Stimulated activated naive CD8-positive, alpha-beta T cell treated with anti-CD3 and anti-CD28 coated beads, Interleukin-15, Interleukin-2, amounts not matched to agents 100 U/mL and 50 U/mL, for 24 hours (primary cell): ENCODE results near the gene PRTN3.
"Not testable (repeated sequence)": the region's sequence is repeated elsewhere in the genome, so short reads cannot be mapped to it uniquely, and the experiment has no call there.

Source experiments
- ATAC-seq: fragments of 150-1000 bp; cut with Tn5 transposase; one replicate; pipeline ENCODE4 v1.10.0; 2021
- DNase-seq: peaks from one replicate; pipeline ENCODE4 v3.0.0; 2021

Gene PRTN3

DNA sequence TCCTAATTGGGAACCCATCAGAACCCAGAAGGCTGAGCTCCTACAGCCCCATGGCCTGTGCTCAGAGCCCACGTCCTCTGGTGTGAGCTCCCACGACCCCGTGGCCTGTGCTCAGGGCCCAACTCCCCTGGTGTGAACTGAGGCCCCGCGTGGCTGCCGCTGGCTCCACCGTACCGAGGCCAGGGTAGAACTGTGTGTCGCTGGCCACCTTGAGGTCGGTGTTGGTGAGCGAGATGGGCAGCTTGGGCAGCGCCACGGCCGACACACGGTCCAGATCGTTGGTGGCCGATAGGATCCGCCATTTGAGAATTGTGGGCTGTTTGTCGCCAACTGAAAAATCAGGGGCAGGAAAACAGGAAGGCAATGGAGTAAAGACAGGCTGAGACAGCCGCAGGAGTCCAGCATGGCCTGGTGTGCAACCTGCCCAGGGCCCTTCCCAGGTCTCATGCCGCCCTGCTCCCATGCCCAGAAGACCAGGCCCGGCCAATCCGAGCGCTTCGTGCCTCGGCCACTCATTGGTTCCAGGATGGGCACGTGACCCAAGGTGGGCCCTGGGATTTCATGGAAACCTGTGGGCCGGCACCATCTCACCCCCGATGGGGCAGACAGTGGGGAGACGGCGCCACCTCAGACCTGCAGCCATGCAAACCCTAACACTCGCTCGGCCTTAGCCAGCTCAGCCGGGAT, 40.7 kb downstream of the PRTN3 start:
- no peak for ATAC-seq
- DNase-seq: no peak

DNA sequence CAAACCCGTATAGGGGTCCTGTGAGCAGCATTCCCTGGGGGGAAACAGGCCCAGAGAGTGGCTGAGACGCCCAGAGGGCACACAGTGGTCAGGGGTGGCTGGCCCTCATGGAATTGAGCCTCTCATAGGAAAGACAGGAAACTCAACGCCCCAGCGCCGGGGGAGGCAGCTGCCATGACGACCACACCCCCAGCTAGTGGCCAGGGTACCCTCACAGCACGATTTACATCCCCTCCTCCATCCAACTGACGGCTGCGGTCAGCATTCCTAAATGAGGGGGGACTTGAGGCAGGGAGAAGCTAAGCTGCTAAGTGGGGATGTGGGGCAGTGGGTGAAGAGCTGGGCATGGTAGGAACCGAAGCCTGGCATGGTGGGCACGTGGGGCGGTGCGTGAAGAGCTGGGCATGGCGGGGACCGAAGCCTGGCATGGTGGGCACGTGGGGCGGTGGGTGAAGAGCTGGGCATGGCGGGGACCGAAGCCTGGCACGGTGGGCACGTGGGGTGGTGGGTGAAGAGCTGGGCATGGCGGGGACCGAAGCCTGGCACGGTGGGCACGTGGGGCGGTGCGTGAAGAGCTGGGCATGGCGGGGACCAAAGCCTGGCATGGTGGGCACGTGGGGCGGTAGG, 42.2 kb downstream of the PRTN3 start:
- ATAC-seq (no peak), DNase-seq (no peak)

DNA sequence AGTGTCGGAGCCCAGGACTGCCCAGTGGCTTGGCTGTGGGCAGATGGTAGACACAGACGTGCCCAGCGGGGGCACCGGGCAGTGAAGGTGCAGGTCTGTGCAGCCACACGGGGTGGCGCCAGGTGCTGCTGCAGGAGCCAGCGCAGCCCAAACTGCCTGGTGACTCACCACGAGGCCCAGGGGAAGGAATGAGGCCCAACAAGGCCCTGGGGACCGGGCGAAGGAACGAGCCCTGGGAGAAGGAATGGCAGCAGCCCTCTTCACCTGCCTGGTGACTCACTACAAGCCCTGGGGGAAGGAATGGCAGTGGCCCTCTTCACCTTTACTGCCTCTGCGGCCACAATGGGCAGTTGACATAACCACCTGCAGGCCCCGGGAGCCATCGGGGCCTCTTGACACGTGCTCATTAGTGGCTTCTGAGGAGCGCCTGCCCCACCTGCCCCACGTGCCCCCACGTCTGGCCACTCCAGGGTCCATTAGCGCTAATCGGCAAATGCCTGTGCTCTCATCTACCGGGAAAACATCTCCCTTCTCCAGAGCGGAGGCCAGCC, 42.9 kb downstream of the PRTN3 start:
- no peak for ATAC-seq
- DNase-seq: no peak

DNA sequence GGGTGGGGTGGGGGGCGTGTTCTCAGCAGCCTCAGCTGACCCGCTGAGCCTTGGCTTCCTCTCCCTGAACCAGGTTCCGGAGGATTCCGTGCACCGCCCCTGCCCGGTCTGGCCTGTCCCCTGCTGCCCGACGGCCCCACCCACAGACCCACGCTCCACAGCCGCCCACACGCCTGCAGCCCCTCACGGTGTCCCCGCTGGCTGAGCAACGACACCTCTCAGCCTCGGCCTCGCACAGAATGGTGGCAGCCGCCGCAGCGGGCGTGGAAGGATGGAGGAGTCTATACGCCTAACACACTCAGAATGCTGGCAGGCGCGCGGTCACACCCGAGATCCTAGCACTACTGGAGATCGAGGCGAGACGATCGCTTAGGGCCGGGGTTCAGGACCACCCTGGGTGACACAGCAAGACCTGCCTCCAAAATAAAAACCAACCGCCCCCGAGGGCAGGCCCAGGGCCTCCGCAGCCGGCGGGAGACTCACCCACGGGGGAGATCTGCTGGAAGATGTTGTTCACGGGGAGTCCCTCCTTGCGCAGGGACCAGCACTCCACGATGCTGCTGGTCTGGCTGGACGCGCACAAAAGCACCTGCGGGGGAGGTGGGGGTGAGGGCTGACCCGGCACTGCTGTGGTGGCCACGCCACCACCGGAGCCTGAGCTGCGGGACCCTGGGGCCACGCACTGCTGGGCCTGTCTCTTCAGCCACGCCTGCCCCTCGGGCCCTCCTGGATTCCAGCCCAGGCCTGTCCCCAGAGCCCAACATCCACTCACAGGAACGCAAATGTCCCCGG, 43.8 kb downstream of the PRTN3 start:
- DNase-seq (no peak), ATAC-seq (no peak)

DNA sequence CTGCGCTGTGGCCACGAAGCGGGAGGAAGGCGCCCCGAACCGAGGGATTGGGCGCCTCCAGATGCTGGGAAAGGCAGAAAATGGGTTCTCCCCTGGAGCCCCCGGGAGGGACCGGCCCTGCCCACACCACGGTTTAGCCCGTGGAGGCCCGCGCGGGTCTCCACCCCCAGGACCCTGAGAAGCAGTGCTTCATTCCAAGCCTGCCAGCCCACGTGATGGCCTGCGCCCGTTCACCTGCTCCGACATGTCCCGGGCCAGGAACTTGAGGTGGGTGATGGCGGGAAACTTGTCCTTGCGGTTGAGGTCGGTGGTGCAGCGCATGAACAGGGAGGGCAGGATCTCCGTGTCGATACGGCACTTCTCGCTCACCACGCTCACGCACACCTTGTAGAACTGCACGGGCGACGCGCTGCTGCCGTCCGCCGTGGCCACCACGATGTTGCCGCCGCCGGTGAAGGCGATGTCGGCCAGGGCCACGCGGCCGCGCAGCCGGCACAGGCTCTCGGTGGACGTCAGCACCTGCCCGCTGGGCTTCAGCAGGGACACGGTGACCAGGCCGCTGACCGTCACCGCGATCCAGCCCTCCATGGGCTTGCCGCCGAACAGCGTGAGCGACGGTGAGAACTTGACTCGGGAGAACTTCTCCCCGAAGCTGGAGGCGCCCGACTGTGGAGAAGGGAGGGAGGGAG, 44.9 kb downstream of the PRTN3 start:
- DNase-seq (no peak), ATAC-seq (no peak)

DNA sequence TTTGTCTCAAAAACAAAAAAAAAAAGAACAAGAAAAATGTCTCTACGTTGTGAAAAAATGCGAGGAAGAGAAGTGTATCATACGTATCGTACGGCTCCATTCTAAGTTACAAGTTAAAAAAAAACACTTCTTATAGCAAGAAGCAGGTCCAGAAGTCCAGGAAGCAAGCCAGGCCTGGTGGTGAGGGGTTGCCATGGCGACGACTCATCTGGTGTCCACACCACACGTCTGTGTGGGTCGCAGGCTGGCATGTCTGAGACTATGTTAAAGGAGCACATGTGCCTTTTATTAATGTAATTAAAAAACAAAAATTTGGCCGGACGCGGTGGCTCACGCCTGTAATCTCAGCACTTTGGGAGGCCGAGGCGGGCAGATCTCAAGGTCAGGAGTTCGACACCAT, 46.3 kb downstream of the PRTN3 start:
- ATAC-seq (no peak), DNase-seq (no peak)

DNA sequence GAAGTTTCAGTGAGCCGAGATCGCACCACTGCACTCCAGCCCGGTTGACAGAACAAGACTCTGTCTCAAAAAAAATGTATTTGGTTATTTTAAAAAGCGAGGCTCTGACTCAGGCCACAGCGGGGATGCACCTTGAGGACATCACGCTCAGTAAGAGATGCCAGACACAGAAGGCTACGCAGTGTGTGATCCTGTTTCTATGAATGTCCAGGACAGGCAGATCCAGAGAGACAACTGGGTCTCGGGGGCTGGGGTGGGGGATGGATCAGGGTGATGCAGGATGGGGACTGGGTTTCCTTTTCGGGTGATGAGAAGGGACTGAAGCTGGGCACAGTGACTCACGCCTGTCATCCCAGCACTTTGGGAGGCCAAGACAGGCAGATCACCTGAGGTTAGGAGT, 46.8 kb downstream of the PRTN3 start:
- ATAC-seq: no peak
- no peak for DNase-seq

DNA sequence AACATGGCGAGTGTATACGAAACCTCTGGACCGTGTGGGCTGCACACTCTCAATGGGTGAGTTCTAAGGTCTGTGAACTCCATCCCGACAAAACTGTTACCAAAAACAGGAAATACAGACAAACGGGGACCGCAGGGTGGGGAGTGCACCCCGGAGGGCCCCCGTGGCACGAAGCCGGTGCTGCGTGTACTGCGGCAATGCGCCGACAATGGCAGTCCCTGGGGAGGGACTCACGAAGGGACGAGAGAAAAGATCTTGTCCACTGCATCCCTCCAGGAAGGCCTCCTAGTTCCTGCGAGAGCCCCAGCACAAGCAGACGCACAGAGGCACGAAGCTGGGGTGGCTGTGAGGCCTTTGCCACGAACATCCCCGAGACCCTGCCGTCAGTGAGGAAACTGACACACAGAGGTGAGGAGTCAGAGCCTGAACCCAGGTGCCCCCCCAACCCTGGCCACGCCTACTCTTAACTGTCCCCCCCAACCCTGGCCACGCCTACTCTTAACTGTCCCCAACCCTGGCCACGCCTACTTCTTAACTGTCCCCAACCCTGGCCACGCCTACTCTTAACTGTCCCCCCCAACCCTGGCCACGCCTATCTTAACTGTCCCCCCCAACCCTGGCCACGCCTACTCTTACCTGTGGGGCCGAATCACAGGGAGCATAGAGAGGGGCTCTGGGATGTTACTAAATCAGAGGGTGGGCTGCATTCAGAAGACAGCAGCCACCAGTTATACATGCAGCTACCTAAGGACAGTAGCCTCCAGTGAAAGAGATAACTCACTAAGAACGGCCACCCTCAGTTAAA, 48.0 kb downstream of the PRTN3 start:
- DNase-seq: peak; percentile 34
- no peak for ATAC-seq

DNA sequence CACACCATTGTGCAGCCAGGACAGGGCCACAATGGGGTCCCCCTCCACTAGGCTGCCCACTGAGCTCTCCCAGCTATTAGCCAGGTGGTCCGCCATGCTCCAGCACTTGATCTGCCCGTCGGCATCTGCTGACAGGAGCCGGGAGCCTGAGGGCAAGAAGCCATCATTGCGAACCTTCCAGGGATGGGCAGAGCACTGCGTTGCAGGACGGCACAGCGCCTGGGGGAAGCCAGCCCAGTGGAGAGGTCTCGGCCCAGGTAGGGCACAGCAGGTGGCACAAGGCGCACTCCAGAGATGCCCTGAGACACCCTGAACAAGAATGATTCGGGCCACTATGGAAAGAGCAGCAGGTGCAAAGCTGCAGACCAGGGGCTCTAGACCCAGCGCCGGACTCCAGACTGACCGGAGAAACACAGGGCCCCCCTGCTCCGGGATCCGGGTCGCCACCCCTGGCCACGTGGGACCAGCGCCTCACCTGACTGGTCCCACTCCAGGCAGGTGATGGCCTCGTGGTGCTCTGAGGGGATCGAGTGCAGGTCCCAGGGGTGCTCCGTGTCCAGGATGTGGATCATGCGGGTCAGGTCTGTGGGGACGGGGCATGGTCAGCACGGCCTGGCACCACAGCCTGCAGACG, 49.0 kb downstream of the PRTN3 start:
- ATAC-seq: no peak
- DNase-seq: no peak

DNA sequence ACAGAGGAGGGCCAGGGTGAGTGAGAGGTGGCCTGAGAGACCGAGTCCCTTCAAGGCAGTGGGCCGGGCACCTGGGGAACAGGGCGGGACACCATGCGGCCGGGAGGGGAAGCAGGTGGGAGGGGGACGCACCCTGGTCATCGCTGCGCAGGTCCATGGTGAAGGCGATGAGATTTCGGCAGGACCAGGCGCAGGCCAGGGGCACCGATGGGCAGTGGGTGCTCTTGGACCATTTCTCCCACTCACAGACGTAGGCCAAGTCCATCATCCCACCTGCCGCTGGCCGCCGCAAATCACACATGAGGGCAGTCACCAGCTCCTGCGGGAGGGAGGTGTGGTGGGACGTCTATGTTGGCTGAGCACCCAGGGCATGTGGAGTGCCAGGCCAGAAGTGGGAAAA, 50.0 kb downstream of the PRTN3 start:
- ATAC-seq (no peak), DNase-seq (no peak)

DNA sequence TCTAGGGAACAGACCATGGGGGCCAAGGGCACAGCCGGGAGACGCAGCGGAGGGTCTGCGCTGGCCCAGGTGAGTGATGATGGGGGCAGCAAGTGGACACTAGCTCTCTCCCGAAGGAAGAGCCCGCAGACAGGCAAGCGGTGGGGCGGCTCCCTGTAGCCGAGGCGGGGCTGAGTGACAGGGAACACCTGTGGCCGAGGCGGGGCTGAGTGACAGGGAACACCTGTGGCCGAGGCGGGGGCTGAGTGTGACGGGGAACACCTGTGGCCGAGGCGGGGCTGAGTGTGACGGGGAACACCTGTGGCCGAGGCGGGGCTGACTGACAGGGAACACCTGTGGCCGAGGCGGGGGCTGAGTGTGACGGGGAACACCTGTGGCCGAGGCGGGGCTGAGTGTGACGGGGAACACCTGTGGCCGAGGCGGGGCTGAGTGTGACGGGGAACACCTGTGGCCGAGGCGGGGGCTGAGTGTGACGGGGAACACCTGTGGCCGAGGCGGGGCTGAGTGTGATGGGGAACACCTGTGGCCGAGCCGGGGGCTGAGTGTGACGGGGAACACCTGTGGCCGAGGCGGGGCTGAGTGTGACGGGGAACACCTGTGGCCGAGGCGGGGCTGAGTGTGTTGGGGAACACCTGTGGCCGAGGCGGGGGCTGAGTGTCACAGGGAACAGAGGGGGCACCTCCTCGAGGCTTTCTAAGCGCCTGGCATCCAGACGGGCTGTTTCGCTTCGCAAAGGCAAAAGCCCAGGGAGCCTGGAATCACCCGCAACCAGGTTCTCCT, 50.8 kb downstream of the PRTN3 start:
- not testable (repeated sequence) for DNase-seq, ATAC-seq

DNA sequence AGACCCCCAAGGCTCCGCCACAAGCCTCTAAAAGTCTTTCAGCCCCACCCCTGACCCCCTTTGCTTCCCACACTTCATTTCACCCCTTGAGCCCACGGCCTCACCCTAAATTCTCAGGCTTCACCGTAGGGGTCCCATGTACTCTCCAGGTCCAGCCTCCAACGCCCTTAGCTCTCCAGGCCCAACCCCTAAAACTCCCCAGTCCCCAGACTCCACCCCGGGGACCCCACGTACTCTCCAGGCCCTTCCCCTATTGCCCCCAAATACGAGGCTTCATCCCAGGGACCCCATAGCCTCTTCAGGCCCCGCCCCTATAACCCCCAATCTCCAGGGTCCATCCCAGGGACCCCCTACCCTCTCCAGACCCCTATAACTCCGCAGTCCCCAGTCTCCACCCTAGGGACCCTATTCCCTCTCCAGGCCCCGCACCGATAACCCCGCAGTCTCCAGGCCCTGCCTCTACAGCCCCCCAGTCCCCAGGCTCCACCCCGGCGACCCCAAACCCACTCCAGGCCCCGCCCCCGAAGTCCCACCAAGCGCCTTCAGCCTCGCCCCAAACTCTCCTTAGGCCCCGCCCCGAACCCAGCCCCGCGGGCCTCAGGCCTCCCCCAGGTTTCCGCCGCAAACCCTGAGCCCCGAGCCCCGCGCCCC, 51.6 kb downstream of the PRTN3 start:
- ATAC-seq (peak; percentile 26), DNase-seq (peak; percentile 63)

DNA sequence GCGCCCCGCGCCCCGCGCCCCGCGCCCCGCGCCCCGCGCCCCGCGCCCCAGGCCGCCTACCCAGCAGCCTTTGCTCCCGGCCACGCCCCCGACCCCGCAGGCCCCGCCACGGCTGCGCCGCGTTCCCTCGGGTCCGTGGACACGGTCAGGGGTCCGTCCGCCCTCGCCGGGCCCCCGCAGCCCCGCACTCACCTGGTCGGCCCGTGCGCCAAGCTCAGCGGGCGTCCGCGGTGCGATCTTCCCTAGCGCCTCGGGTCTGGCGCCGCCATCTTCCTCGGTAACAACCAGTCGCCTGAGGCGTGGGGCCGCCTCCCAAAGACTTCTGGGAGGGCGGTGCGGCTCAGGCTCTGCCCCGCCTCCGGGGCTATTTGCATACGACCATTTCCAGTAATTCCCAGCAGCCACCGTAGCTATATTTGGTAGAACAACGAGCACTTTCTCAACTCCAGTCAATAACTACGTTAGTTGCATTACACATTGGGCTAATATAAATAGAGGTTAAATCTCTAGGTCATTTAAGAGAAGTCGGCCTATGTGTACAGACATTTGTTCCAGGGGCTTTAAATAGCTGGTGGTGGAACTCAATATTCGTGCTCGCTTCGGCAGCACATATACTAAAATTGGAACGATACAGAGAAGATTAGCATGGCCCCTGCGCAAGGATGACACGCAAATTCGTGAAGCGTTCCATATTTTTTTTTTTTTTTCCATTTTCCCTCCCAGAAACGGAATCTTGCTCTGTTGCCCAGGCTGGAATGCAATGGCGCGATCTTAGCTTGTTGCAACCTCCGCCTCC, 52.3 kb downstream of the PRTN3 start, which contains the start of the genes MED16 and RNU6-9:
TSS of gene MED16 (minus strand) at position 294 of the 796 bp plus-strand sequence. CDS start 2,056 bp downstream, outside the sequence.
TSS of gene RNU6-9 (plus strand) at position 591 of the 796 bp plus-strand sequence.
- ATAC-seq (peak; percentile 91), DNase-seq (peak; percentile 89)

DNA sequence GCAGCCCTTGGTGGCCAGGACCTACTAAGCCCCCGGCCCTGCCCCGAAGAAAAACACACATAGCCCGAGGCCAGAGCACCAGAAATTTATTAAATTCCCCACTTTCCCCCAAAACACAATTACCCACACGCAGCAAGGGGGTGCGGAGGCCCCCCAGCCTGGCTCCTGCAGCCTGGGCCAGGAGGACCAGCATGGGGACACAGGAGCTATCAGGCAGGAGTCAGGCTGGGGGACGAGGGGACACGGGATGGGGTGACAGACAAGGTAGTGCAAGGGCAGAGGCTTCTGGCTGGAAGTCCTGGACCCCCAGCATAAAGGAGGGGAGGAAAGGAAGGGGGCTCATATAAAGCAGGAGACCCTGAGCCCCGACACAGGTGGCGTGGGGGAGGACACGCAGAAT, 55.6 kb downstream of the PRTN3 start:
- no peak for ATAC-seq
- no peak for DNase-seq

DNA sequence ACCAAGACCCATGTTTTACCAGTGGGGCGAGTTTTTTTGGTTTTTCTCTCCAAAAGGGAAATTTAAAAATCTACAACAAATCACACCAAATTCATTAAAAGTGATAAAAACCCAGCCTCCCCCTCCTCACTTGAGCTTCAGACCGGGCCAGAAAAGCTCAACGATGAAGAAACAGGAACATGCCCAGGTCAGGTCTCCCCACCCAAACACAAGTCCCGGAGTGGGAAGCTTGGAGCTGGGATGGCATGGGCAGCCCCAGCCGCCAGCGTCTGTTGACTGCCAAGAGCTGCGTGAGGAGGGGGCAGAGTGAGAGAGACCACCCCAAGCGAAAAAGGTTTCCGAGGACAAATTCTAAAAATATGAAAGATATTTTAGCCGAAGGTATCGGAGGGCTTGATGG, 56.2 kb downstream of the PRTN3 start:
- no peak for DNase-seq
- ATAC-seq: no peak

DNA sequence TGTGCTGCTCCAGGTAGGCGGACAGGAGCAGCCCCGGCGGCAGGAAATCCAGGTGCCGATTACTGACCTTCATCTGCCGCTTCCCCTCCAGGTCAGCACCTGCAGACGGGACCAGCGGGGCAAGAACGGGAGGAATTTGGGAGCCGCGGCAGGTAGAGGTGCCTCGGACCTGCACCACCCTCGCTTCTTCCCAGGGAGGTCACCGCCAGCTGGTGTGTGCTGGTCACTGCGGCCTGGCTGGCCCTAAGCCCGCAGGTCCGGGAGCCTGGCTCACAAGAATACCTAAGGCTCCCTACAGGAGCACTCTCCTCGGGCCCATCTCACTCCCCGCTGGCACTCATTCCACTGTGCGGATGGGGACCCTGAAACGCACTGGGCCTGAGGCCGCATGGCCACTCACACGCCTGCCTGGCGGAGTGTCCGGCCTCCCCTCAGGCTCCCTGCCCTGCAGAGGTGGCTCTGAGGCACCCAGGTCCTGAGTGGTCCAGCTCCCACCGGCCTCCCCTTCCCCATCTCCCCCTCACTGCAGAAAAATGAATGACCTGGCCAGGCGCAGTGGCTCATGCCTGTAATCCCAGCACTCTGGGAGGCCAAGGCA, 56.7 kb downstream of the PRTN3 start:
- ATAC-seq: no peak
- DNase-seq: no peak
